Uterus (tissue), 2 donors: ENCODE results near the gene MSI2.

Experiments
- CTCF ChIP-seq, 4 experiments: fragments of 200-600 bp in 2 of 4; fragments of 450-650 bp in 2 of 4; sonication (generic) in 2 of 4; IDR thresholded peaks; one replicate each; pipeline ENCODE4 v1.5.1; 2016 to 2019; ENCODE audit warnings: antibody characterized with exemption in 4 of 4, mild to moderate bottlenecking in 2 of 4, moderate library complexity in 1 of 4
- POLR2A ChIP-seq, 2 donors: fragments of 450-650 bp; IDR thresholded peaks; one replicate each; pipeline ENCODE4 v1.6.1; 2016; ENCODE audit warnings: antibody characterized with exemption in 2 of 2, mild to moderate bottlenecking in 1 of 2, moderate library complexity in 1 of 2

- TF ChIP-seq CTCF (IDR thresholded peaks at IDR 0.05) (peak in 1 of 4 experiments; percentile 3), POLR2A (IDR thresholded peaks at IDR 0.05) (peak; percentile 26 to 55)
Observed at GRCh38 chr17:57662644-57663308, 406.5 kb downstream of the MSI2 start.
